Measurements from ENCODE around the gene LIMS4. TPM values are rescaled to one million over a fixed set of nuclear protein-coding genes. Genes with fewer than 3 reads are reported as not detected.

LIMS4 gene, protein sequence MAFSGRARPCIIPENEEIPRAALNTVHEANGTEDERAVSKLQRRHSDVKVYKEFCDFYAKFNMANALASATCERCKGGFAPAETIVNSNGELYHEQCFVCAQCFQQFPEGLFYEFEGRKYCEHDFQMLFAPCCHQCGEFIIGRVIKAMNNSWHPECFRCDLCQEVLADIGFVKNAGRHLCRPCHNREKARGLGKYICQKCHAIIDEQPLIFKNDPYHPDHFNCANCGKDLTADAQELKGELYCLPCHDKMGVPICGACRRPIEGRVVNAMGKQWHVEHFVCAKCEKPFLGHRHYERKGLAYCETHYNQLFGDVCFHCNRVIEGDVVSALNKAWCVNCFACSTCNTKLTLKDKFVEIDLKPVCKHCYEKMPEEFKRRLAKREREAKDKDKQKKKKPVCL
- total RNA-seq (2022; extraction: Qiagen RNA extraction) = 0.50 to 0.89 TPM (median 0.62 TPM) in 5 replicates

DNA sequence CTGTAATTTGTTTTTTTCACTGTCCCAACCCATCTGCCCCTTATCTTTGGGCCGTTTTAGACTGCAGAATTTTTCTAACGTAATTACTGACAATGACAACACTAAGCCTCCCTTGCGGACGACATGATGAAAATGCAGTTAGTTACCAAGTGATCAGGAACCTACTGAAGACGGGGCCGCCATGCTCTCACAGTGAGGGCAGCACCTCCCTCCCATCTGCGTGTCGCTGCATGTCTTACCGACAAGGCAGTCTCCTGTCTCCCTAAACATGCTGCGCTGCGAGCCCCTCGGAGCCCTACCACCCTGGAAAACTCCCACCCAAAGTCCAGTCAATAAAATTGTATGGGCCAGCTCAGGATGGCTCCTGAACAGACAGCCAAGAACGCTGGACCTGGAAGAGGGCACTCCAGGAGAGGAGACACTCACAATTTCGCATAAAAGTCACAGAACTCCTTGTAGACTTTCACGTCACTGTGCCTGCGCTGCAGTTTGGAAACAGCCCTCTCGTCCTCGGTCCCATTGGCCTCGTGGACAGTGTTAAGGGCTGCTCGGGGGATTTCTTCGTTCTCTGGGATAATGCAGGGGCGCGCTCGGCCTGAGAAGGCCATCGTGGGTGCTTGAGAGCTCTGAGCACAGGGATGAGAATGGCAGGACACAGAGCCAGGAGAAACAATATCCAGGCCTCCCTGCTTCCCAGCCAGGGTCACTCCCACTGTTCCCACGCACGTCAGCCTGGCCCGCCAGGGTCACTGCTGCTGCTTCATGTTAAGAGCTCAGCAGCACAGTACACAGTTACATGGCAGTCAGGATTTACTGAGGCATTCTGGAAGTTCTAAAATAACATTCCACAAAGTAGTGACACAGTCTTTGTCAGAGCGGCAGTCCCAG, at the start of gene LIMS4:
Gene LIMS4, minus strand, starts transcription at position 646 of the 888 bp plus-strand sequence. Its CDS starts 38 bp downstream, at position 608.

Other genes with a start within 250 kb of the LIMS4 start
- 5.6 to 9.3 TPM (median 6.8 TPM) in 5 replicates for gene RGPD6, start 104.4 kb upstream of the LIMS4 start, total RNA-seq (2022; extraction: Qiagen RNA extraction)
- gene BUB1, start 205.2 kb upstream of the LIMS4 start, total RNA-seq (2022; extraction: Qiagen RNA extraction) = 33.7 to 43.6 TPM (median 36.3 TPM) in 5 replicates